HCEC 1CT (cell line): Measurements from ENCODE around the gene MRPL18.
"Not testable (repeated sequence)": the region's sequence is repeated elsewhere in the genome, so short reads cannot be mapped to it uniquely, and the experiment has no call there.

ENCODE experiments used
- DNase-seq: peaks from one replicate; pipeline ENCODE4 v3.0.0-alpha.2; 2017

Gene MRPL18

DNA sequence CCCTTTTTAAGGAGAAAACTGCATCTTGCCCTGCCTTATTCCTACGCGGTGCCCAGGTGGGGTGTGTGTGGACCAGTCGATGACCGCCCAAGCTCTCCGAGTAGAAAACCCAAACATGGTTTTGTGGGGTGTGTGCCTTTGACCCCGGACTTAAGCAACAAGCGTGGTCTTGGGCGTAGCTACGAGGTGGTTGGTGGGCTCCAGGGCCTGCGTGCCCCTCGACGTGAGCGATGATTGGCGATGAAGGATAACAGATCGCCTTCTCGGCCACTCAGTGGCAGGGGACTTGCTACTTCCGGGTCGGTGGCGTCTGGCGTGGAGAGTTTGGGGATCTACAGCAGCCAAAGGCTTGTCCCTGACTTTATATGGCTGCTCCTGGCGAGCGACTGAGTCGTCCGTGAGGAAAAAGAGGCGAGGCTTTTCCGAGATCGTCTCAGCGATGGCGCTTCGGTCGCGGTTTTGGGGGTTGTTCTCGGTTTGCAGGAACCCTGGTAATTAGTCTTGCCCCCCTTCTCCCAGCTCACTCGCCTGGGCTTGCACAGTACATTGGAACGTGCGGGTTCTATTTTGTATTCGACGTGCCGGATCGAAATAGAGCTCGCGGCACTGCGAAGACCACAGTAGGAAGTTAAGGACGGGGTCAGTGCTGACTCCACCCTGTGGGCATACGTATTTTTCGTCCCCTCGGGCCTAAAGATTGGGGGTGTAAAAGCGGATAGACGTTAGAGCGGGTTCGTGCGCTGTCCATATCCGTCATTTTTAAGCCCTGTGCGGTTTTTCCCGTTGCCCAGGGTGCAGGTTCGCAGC is at the start of gene MRPL18:
Gene MRPL18, plus strand, starts transcription at position 319 of the 807 bp plus-strand sequence. Its CDS starts 121 bp downstream, at position 440.
- peak; percentile 98 for DNase-seq

DNA sequence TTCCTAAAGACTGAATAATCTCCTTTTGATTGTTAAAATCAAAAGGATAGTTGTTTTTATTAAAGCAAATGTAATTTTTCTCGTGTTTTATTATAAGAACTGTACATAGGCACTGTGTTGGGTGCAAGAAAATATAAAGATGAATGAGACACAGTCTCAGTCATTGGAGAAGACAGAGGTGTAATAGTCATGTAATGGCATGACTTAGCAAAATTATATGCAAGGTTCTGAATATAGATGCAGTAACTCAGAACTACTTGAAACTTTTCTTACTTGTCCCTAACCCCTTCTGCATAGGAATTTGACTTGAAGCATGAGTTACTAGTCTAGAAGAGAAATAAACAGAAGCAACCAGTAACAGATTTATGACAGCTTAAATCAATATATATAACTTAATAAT is 48.1 kb upstream of the MRPL18 start:
- DNase-seq = no peak

DNA sequence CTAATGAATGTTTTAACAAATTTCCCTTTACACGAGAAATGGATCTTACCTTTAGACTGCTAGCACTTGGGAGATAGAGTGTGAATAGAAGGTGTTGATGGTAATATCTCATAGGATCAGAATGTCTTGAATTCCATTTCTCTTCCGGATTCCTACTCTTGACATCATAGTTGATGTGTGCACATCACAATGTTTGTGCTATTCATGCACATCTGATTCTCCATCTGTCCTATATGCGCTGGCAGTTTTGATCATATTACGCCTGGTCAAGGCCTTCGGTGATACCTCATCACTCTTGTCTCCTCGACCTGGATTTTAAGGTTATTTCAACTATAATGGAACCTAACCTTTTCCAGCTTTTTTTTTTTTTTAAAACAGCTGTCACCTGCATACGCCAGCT is 45.2 kb upstream of the MRPL18 start:
- DNase-seq = no peak

DNA sequence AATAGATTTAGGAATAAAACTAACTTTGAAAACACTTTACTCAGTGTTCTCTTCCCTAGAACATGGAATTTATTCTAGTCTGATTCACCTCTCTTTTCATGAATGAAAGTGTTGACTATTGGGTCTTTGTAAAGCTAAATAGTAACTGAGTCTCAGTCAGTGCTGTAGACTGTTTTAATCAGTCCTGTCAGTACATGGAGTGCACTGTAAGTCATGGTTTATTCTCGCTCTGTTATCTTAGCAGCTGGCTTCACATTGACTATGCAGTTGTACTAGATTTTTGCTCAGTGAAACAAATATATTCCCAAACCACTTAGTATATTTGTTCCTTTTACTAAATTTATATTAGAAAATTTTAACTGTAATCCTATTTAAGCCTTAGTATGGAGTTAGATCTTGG is 43.5 kb upstream of the MRPL18 start:
- no peak for DNase-seq

DNA sequence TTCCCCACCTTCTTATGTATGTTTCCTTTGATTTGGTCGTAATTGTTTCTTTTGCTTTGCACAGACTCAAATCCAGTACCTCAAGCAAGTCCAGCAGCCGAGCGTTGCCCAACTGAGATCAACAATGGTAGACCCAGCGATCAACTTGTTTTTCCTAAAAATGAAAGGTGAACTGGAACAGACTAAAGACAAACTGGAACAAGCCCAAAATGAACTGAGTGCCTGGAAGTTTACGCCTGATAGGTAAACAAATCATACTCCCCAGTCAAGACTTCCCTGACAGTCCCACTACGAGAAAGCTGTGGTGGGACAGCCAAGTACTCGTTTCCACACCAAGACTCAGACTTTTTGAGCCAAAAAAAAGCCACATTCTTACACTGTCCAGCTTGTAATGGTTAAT is 42.1 kb upstream of the MRPL18 start:
- not testable (repeated sequence) for DNase-seq

DNA sequence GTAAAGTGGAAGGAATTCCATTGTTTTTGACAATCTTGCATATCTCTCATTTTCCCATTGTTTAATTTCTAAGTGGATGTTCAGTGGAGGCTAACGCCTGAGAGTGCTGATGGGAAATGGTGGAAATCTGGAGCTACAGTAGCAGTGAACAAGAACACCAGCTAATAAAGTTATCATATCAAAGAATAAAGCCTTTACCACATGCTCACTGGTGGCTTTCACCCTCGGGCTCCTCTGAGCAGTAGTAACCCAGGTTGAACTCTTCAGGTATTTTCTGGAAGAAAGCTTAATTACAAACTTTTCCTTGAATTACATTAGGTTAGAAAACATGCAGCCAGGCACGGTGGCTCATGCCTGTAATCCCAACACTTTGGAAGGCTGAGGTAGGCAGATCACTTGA is 38.8 kb upstream of the MRPL18 start:
- DNase-seq = no peak

DNA sequence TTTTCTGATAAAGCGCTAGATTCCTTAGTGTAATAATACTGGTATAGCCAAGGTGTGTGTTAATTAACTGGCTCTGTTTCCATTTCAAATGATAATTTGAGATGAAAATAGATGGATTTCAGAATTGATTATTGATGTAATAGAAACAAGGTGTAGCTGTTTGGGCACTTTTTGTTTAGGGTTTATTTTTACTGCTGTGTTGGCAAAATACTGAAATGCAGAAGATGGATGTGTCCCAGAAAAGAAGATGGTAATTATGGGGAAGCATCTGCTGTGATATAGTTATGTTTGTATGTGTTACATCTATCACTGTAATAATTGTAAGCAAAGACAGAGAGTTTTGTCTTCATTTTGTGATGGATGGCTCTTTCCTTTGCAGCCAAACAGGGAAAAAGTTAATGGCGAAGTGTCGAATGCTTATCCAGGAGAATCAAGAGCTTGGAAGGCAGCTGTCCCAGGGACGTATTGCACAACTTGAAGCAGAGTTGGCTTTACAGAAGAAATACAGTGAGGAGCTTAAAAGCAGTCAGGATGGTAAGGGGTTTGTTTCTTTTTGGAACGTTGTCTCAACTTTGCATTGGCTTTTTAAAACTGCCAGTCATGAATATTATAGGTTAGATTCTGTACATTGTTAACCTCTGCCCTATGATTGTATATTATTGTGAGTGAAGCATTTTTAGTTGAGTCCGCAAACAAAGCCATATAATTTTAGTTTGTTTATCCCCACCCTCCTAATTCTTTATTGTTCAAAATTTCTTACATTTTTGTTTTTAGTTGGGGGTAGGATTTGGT is 37.0 kb upstream of the MRPL18 start:
- no peak for DNase-seq

DNA sequence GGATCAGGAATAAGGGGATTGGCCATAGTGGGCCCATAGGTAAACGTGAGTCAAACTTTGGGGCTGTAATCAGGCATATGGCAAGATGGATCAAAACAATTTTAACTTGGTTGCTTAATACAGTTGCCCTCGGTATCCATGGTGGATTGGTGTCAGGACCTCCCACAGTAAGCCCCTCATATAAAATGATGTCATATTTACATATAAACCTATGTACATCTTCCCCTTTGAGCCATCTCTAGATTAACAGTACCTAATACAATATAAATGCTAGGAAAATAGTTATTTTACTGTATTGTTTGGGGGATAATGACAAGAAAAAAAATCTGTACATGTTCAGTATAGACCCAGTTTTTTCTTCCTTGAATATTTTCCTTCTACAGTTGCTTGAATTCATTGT is 35.9 kb upstream of the MRPL18 start:
- DNase-seq = no peak

DNA sequence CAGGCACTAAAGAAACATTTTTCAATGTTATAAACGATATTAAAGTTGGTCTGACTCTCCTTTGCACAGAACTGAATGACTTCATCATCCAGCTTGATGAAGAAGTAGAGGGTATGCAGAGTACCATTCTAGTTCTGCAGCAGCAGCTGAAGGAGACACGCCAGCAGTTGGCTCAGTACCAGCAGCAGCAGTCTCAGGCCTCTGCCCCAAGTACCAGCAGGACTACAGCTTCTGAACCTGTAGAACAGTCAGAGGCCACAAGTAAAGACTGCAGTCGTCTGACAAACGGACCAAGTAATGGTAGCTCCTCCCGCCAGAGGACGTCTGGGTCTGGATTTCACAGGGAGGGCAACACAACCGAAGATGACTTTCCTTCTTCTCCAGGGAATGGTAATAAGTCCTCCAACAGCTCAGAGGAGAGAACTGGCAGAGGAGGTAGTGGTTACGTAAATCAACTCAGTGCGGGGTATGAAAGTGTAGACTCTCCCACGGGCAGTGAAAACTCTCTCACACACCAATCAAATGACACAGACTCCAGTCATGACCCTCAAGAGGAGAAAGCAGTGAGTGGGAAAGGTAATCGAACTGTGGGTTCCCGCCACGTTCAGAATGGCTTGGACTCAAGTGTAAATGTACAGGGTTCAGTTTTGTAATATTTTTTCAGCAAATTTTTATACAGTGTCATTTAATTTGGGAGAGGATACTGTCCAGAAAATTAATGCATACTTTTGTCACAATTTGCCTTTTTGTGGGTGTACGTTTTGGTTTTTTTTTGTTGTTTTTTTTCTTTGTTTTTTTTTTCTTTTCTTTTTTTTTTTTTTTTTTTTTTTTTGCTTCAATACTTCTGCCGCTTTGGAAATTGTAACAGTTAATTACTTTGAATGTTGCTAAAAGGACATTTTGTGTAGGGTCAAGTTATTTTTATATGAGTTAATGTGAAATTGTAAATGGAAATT is 35.0 kb upstream of the MRPL18 start:
- no peak for DNase-seq

DNA sequence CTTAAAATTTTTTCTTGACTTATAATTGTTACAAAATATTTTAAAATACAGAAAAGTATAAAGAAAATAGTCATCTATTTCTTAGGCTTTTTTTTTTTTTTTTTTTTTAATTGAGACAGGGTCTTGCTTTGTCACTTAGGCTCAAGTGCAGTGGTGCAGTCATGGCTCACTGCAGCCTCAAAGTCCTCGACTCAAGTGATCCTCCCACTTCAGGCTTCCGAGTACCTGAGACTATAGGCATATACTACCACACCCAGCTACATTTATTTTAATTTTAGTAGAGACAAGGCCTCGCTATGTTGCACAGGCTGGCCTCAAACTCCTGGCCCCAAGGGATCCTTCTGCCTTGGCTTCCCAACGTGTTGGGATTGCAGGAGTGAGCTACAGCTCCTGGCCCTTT is 33.8 kb upstream of the MRPL18 start:
- DNase-seq = no peak

DNA sequence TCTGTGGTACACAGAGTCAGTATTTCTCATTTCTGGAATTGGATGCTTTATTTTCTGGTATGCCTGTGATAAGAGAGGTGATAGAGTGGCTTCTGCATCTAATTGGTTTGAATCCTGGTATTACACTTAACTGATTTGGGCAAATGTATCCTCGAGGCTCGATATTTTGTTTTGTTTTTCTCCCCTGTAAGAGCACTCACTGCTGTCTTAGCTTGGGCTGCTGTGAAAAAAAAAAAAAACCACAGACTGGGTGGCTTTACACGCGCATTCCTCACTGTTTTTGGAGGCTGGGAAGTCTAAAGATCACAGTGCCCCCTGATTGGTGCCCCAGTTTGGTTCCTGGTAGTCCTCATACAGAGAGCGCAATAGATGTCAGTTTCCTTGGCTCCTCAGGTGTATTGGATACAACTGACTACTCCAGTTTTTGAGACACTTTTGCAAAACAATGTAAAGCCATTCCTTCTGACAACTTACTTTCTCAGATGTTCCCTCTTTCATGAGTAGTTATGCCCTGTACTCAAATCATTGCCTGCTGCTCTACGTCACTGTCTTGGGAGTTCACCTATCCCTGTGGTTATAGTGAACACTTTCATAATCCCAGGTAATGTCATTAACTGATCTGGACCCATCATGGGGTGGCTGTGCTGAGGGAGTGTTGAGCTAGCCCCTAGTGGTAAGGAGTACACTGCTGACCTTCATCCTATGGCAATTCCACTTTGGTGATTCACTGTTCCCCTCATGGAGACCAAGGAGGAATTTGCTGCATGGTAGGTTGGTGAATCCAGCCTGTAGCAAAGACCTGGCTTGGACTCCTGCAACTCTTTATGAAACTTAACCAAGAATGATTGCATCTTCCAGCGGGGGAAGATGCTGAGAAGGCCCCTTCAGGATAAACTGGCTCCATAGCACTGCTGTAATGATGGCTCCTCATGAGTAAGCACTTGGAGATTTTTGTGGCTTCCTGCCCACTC is 32.0 kb upstream of the MRPL18 start:
- peak; percentile 60 for DNase-seq

DNA sequence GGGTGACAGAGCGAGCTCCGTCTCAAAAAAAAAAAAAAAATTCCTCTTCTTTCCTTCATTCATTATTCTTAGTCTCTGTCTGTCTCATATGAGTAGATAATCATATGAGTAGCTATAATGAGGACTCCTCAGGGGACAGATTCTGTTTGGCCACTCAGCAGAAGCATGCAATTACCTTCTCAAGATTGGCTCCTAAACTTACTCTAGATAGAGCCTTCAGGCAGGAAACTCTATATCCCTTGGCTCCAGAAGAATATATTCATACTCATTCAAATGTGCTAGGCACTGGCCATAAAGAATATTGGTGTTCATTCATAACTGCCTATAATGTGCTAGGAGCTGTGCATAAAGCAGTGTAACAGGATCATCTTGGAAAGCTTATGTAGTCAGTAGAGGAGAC is 30.6 kb upstream of the MRPL18 start:
- no peak for DNase-seq

DNA sequence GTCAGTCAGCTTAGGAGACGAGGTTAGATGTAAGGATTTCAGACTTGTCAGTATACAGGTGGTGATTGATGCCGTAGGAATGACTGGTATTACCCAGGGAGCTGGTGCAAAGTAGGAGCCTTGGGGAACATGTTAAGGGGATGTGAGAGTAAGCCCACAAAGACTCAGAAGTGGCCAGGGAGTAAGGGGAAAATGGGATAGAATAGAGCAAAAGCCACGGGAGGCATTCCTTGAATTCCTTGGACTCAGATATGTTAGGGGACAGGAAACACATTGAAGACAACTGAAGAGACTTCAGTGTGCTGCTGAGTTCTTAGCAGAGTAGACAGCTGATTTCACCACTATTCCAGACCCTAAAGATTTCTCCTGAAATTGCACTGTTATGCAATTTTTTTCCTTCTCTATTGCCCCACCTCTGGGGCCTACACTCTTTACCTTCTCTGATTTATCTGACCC is 29.6 kb upstream of the MRPL18 start:
- peak; percentile 37 for DNase-seq

DNA sequence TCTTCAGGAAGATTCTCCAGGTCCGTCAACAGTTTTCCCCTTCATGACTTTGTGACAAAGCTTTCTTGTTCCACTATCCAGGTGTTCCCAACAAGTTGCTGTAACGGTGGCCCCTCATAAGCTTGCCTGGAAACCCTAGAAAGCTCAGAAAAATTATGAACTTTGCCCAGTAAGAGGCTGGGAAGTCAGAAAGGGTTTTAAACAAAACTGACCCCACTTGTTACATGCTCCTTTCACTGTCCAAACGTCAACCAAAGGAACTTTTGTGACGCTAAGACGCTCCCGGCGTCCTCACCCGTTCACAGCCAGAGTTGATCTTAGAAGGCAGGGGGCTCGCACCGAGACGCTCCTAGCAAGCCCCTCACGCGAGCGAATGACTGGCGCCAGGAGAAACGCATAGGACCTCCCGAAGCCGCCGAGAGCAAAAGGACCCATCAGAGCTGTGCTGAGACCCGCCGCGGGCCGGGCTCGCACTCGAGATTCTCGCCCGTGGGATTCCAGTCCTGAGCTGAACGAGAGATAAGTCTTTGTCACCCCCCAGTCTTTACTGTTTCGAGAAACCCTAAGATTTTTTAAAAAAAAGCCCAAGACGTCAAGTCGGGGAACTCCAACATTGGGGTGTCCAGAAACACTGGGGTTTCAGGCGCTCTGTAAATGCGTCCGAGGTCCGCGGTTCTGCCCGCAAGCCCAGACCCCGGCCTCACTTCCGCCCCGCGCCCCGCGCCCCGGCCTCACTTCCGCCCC is 29.0 kb upstream of the MRPL18 start:
- peak; percentile 13 for DNase-seq

DNA sequence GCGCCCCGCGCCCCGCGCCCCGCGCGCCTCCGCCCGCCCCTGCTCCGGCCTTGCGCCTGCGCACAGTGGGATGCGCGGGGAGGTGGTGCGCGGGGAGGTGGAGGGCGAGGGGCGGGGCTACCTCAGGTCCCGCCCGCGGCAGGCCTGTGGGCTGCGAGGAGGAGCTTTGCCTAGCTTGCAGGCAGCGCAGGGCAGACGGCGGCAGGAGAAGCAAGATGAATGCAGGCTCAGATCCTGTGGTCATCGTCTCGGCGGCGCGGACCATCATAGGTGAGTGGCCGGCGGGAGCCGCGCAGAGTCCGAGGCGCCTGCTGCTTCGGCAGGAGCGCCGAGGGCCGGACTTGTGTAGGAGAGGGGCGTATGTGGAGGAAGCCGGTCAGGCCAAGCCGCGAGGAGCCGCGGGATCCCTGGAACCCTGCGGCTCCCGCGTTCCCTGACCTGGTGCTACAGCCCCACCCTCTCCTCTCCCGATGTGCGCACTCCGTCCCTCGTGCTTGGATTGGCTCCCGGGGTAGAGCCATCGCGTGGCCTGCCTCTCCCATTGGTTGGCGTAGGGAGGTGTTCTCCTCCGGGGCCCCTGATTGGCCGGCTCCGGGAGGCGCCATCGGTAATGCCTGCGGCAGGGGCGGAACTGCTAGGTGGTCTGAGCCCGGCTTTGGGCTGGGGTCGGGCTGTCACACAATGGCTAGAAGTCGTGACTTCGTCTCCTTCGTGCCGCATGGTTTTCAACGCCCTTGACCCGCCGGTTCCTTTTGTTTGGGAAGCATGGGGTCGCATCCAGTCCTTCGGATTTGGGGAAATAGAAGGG is 28.2 kb upstream of the MRPL18 start, which contains the start of gene ACAT2:
Gene ACAT2, plus strand, starts transcription at position 173 of the 808 bp plus-strand sequence. Its CDS starts 43 bp downstream, at position 216.
- peak; percentile 97 for DNase-seq

DNA sequence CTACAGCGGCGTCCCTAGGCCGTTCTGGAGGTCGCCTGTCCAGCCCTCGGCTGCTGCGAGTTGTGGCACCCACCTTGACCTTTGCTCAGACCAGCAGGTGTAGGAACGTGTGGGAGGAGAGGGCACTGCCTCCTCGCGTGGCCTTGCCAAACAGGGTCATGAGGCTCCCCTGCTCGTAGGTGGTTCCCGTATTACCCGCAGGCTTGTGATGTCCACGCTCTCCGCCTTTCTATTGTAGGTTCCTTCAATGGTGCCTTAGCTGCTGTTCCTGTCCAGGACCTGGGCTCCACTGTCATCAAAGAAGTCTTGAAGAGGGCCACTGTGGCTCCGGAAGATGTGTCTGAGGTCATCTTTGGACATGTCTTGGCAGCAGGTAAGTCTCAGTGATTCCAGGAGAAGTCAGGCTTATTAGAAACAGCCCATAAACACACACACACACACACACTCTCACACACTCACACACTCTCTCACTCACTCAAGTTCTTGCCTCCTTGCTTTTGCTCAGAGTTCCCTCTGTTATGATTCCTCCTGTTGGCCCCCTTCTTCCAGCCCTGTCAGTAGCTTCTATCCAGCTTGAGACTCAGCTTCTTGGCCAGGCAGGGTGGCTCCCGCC is 27.5 kb upstream of the MRPL18 start:
- DNase-seq = no peak

DNA sequence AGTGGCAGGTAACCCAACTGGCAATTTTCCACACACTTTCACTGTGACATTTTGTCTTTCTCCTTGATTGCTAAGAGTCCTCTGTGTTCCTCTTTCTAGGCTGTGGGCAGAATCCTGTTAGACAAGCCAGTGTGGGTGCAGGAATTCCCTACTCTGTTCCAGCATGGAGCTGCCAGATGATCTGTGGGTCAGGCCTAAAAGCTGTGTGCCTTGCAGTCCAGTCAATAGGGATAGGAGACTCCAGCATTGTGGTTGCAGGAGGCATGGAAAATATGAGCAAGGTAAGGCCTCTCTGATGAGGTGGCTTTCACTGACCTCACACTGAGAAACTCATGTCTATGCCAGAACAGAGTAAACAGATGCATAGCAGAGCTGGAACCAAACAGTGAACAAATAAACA is 23.4 kb upstream of the MRPL18 start:
- no peak for DNase-seq

DNA sequence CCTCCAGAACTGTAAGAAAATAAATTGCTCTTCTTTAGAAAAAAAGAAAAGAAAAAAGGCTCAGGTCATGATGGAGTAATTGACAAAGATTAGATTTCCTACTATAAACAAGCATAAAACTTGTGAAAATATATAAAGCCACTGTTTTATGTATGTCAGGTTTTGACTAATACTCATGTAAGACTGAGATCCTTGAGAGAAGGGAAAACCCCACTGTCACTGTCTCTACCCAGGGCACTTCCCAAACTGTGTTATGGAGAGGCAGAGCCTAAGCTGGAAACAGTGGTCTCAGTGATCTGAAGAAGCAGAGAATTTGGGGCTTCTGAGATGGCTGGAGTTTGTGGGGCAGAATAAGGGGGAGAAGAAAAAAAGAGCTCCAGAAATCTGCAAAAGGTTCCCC is 20.8 kb upstream of the MRPL18 start:
- DNase-seq = no peak

DNA sequence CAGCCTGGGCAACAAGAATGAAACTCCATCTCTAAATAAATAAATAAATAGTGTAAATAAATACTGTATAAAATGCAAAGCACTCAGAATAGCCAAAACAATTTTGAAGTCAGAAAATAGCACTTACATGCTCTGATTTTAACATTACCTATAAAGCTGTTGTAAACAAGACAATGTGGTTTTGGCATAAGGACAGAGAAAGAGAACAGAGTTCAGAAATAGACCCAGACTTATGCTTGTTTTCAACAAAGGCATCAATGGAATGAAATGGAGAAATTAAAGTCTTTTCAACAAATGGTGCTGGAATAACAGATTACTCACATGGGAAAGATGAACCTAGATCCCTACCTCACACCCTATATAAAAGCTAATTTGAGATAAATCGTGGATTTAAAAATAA is 18.1 kb upstream of the MRPL18 start:
- no peak for DNase-seq
